Brain pericyte (primary cell): ENCODE measurements around the gene CD9.
"Not testable (repeated sequence)": the region's sequence is repeated elsewhere in the genome, so short reads cannot be mapped to it uniquely, and the experiment has no call there.

Source experiments
- DNase-seq: peaks from one replicate; pipeline ENCODE4 v3.0.0-alpha.2; 2012; ENCODE audit warnings: low read depth, low spot score

The CD9 gene

GRCh38 chr12:6180268-6181051 lies 19.7 kb upstream of the CD9 start:
- peak; percentile 57 for DNase-seq

GRCh38 chr12:6181166-6181565 lies 19.0 kb upstream of the CD9 start:
- DNase-seq: no peak

- DNase-seq: no peak
Measured at GRCh38 chr12:6181583-6182278, 18.5 kb upstream of the CD9 start.

DNA sequence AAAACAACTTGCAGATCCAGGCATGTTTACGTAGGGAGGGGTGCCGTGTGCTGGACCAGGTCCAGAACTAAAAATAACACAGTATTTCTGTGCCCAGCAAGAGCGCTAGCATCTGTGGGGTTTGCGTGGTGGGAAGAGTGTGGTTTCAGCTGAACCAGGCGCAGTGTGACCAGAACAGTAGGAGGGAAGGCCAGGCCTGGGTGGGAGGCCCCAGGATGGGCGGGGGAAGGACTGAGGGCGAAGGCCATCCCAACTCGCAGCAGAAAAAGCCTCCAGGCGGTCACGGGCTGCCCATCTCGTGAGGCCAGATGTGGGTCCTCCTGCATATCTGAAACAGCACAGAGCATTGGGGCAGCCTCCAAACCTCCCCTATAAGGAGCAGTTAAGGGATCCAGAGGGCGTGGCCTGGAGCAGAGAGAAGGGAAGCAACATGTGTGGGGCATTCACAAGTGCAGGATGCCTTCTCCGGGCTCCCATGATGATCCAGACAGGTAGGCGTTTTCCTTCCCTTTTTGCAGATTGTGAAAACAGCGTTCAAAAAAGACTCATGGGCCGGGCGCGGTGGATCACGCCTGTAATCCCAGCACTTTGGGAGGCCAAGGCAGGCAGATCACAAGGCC lies 17.8 kb upstream of the CD9 start:
- peak; percentile 98 for DNase-seq

- no peak for DNase-seq
Measured at GRCh38 chr12:6183689-6184428, 16.3 kb upstream of the CD9 start.

- DNase-seq: no peak
Measured at GRCh38 chr12:6185961-6186827, 14.0 kb upstream of the CD9 start.

DNA sequence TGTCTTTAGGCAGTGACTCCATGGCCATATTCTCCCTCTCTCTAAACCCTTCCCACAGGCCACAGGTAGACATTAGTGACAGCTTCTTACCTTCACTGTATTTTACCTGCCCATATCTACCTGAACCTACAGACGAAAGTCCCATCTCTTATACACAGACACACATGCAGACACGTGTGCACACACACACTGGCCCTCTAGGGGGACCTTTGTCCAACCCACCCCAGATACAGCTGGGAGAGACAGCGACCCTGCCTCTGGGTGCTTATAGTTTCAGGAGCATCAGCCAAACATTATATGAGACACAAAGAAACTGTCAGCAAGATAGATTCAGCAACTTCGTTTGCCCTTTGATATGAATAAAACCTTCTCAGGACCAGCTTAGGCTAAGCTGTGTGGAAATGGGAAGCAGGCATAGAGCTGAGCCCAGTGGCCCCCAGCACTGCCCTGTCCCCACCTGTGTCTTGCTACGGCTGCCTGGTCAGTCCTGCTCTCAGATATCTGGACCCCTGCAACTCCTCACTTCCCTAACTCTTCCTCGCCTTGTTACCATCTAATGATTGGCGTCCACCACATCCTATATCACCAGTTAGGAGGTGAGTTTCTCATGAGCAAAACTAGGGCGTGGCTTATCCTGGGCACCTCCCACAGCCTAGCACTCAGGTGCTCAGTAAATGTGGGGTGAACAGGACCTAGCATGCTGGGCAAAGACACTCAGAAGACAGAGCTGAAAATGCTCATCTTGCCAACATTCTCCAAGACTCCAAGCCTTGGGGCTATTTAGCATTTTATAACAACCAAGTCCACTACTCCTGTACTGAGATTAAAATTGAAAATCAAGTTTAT lies 12.0 kb upstream of the CD9 start:
- DNase-seq: no peak

DNA sequence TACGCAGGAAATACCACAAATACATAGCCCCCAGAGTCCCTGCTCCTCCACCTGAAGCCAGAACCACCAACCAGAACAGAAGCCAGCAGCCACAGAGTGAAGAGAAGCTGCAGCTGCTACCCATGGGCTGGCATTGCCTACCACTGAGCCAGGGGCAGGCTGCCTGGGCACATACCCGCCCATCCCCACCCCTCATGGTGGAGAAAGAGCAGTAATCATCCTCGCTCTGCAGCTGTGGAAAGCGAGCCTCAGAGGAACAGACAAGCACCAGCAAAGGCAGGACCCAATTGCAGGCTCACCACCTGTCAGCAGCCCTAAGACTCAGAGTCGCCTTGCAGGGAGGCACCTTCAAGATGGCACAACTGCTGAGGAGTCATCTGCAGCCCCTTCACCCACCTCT lies 11.2 kb upstream of the CD9 start:
- DNase-seq: no peak

- DNase-seq: not testable (repeated sequence)
Measured at GRCh38 chr12:6189952-6190598, 10.1 kb upstream of the CD9 start.

DNA sequence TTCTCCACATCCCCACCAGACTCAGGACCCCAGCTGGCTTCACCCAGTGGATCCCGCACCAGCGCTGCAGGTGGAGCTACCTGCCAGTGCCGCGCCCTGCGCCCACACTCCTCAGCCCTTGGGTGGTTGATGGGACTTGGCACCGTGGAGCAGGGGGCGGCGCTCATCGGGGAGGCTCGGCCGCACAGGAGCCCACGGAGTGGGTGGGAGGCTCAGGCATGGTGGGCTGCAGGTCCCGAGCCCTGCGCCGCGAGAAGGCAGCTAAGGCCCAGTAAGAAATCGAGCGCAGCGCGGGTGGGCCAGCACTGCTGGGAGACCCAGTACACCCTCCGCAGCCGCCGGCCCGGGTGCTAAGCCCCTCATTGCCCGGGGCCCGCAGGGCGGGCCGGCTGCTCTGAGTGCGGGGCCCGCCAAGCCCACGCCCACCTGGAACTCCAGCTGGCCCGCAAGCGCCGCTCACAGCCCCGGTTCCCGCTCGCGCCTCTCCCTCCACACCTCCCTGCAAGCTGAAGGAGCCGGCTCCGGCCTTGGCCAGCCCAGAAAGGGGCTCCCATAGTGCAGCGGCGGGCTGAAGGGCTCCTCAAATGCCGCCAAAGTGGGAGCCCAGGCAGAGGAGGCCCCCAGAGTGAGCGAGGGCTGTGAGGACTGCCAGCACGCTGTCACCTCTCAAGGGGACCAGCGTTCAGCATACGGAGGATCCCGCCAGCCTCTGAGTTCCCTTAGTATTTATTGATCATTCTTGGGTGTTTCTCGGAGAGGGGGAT lies 9.3 kb upstream of the CD9 start:
- not testable (repeated sequence) for DNase-seq

- no peak for DNase-seq
Measured at GRCh38 chr12:6192604-6193380, 7.4 kb upstream of the CD9 start.

GRCh38 chr12:6193853-6194815 lies 6.1 kb upstream of the CD9 start:
- DNase-seq: no peak

DNA sequence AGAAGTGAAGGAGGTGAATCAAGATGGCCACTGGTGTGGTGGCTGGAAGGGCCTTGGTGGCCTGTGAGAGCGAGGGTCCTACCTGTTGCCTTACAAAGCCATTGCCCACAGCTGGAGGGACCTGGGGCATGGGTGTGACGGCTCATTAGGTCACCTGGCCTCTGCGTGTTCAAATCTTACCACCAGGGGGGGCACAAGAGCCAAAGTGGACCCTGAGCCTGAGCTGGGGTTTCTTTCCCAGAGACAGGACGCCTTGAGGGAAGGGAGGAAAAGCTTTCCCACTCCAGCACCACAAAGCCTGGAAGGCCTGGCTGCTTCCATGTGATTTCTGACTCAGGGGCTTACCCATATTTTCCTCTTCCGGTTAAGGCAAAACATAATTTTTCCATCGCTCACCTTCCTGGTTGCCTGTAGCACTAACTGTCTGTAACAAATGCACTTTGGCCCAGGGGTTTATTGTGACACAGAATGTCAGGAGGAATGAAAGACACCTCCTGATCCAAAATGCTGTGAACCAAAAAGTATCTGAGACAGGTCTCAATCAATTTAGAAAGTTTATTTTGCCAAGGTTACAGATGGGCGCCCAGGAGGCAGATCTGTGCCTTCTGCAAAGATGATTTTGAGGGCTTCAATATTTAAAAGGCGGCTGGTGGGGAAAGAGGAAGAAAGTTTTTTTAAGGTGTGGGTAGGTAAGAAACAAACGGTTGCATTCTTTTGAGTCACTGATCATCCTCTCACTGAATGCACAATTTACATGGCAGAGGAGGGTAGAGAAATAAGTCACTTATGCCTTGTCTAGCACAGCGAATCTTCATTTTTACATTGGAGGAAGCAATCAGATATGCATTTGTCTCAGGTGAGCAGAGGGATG lies 4.3 kb upstream of the CD9 start:
- no peak for DNase-seq

DNA sequence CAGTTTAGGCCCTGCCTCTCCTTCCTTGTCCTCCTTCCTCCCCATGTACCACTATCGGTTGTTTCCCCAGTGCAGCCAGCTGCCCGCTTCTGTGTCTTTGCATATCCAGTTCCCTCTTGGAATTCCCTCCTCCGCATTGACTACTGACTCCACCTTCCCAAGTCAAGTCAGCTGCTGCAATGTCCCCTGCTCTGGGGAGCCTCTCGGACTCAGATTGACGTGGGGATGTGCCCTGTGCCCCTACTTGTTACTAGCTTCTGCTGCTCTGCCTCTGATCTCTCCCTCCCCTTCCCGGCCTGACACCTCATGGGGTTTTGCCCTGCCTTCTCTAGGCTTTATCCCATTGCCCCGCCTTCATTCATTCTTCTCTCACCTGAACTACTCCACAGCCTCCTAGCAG lies 2.1 kb upstream of the CD9 start:
- no peak for DNase-seq

- DNase-seq: no peak
Measured at GRCh38 chr12:6198556-6198955, 1.6 kb upstream of the CD9 start.

GRCh38 chr12:6198985-6199530 lies 1.1 kb upstream of the CD9 start:
- DNase-seq: no peak
